HPDE6-E6E7 (cell line): Measurements from ENCODE around the gene WDR5.

ENCODE experiments used
- DNase-seq: peaks from one replicate; pipeline ENCODE4 v3.0.0; 2011; ENCODE audit warnings: missing footprints; ENCODE audit errors: extremely low spot score

The WDR5 gene

DNA sequence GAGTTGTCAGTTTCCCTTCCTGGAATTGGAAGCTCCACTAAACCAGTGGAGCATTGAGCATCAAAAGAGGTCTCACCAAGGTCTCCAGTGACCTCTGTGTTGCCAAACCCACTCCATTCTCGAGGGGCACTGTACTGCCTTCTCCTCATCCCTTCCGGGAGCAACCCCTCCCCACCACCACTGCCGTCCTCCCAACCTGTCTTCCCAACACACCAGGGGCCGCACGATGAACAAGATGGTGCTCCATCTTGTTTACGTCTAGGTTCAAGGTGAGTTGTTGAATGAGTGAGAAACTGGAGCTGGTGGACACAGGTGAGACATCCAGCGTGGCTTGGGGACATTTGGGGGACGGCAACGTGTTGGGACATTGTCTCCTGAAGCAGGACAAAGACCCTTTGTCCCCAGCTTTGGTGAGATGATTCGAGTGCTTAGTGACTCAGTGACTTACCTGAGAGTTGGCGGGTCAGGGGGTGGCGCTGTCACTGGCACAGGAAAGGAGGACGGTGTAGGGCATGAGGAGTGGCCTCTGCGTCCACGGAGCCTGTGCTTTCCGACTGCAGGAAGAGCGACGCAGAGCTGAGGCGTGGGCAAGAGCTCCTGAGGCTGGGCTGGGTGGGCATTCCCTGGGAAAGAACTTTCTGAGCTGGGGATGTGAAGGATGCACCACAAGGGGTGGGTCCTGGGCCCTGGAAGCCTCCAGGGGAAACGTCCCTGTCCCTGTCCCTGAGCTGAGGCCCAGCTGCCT lies 73.3 kb downstream of the WDR5 start:
- no peak for DNase-seq
